H1 (cell line): ENCODE results near the gene ZNF789. TPM values are rescaled to one million over a fixed set of nuclear protein-coding genes. Genes with fewer than 3 reads are reported as not detected.
"Not testable (repeated sequence)": the region's sequence is repeated elsewhere in the genome, so short reads cannot be mapped to it uniquely, and the experiment has no call there.

Experiments used
- CTCF ChIA-PET: fragments of 300-600 bp; sonication (Branson Sonifier 250); formaldehyde crosslinking; loops from one replicate; lab custom pipeline; 2021; ENCODE audit not compliant: partially characterized antibody; lab: Charles Lee
- POLR2A ChIA-PET: fragments of 300-600 bp; sonication (Branson Sonifier 250); formaldehyde crosslinking; loops from one replicate; lab custom pipeline; 2021; ENCODE audit warnings: inconsistent platforms; ENCODE audit not compliant: partially characterized antibody; lab: Charles Lee
- DNase-seq, 2 experiments: peaks; one replicate each; pipeline versions ENCODE4 v3.0.0 to v3.0.0-alpha.2; 2010 to 2022; ENCODE audit warnings: low spot score in 2 of 2, low read depth in 1 of 2, mixed read lengths in 1 of 2
- FAIRE-seq: peaks from 2 replicates; lab custom pipeline; 2011; peaks lifted over from hg19 to GRCh38; lab: Jason Lieb, UNC
- H2AFZ ChIP-seq: 2 replicates; pipeline ENCODE4 v1.8.1; 2012; ENCODE audit warnings: low read length, inconsistent platforms
- H2AK5ac ChIP-seq: 2 replicates; pipeline ENCODE4 v1.6.1; 2013; ENCODE audit warnings: low read depth, low read length
- H2BK120ac ChIP-seq: replicated peaks from 2 replicates; pipeline ENCODE3; 2013; ENCODE audit warnings: low read depth, low read length, inconsistent platforms
- H2BK12ac ChIP-seq: 2 replicates; pipeline ENCODE4 v1.6.1; 2013; ENCODE audit warnings: low read depth, low read length
- H2BK15ac ChIP-seq: 2 replicates; pipeline ENCODE4 v1.6.1; 2013; ENCODE audit warnings: low read length
- H2BK20ac ChIP-seq: 2 replicates; pipeline ENCODE4 v1.6.1; 2013; ENCODE audit warnings: low read length
- H2BK5ac ChIP-seq: 2 replicates; pipeline ENCODE4 v1.6.1; 2013; ENCODE audit warnings: low read depth, low read length
- H3K14ac ChIP-seq: 2 replicates; pipeline ENCODE4 v1.6.1; 2013; ENCODE audit warnings: inconsistent platforms; ENCODE audit not compliant: insufficient read length
- H3K18ac ChIP-seq: 2 replicates; pipeline ENCODE4 v1.6.1; 2013; ENCODE audit warnings: low read length; ENCODE audit errors: extremely low read depth
- H3K23ac ChIP-seq: 2 replicates; pipeline ENCODE4 v1.6.1; 2013; ENCODE audit warnings: inconsistent platforms; ENCODE audit not compliant: insufficient read length
- H3K23me2 ChIP-seq: 2 replicates; pipeline ENCODE4 v1.6.1; 2013; ENCODE audit warnings: low read depth, low read length
- H3K27ac ChIP-seq: 2 replicates; pipeline ENCODE4 v1.6.1; 2011; ENCODE audit warnings: low read depth, low read length, inconsistent platforms
- H3K27me3 ChIP-seq, 4 experiments: replicated peaks in 1 of 4; 1 replicate in 1 of 4; 2 replicates in 3 of 4; pipeline versions ENCODE4 v1.6.1 to v1.8.1; 2011 to 2013; ENCODE audit warnings: low read length in 3 of 4, mild to moderate bottlenecking in 3 of 4, inconsistent platforms in 2 of 4, mixed read lengths in 2 of 4, moderate library complexity in 1 of 4; ENCODE audit not compliant: control insufficient read depth in 3 of 4, insufficient read depth in 3 of 4; ENCODE audit errors: extremely low read depth in 1 of 4
- H3K36me3 ChIP-seq, 4 experiments: 2 replicates each; pipeline versions ENCODE4 v1.6.1 to v1.8.1; 2011 to 2013; ENCODE audit warnings: mild to moderate bottlenecking in 4 of 4, low read length in 3 of 4, moderate library complexity in 2 of 4, control low read depth in 1 of 4, inconsistent platforms in 1 of 4; ENCODE audit not compliant: insufficient read depth in 4 of 4, control insufficient read depth in 2 of 4
- H3K4ac ChIP-seq: replicated peaks from 2 replicates; pipeline ENCODE3; 2013; ENCODE audit warnings: low read length, low read depth, mixed read lengths, inconsistent platforms; ENCODE audit not compliant: insufficient read length
- H3K4me1 ChIP-seq, 4 experiments: replicated peaks in 1 of 4; 1 replicate in 1 of 4; 2 replicates in 3 of 4; pipeline versions ENCODE4 v1.6.1 to v1.8.1; 2011 to 2013; ENCODE audit warnings: low read length in 3 of 4, inconsistent platforms in 2 of 4, mixed read lengths in 1 of 4; ENCODE audit not compliant: insufficient read depth in 4 of 4, control insufficient read depth in 3 of 4
- H3K4me2 ChIP-seq, 2 experiments: 2 replicates each; pipeline versions ENCODE4 v1.6.1 to v1.8.1; 2011 to 2013; ENCODE audit warnings: low read depth in 2 of 2, low read length in 2 of 2, control low read depth in 1 of 2, inconsistent platforms in 1 of 2, mild to moderate bottlenecking in 1 of 2; ENCODE audit not compliant: insufficient read depth in 1 of 2
- H3K4me3 ChIP-seq, 4 experiments: fragments of 200-600, 300-600 bp in 1 of 4; sonication (generic), shearing (Covaris generic), sonication (Bioruptor Twin) in 1 of 4; 2 replicates each; pipeline versions ENCODE4 v1.5.1 to v1.8.1; 2011 to 2016; ENCODE audit warnings: low read length in 4 of 4, low read depth in 3 of 4, control low read depth in 2 of 4, inconsistent platforms in 2 of 4, mild to moderate bottlenecking in 2 of 4, mixed read lengths in 1 of 4, moderate library complexity in 1 of 4; ENCODE audit not compliant: insufficient read depth in 2 of 4; ENCODE audit errors: extremely low read depth in 1 of 4
- H3K56ac ChIP-seq: replicated peaks from 2 replicates; pipeline ENCODE3; 2013; ENCODE audit warnings: low read depth, mild to moderate bottlenecking, mixed read lengths, low read length, inconsistent platforms; ENCODE audit not compliant: insufficient read length
- H3K79me1 ChIP-seq: 2 replicates; pipeline ENCODE4 v1.6.1; 2013; ENCODE audit warnings: low read depth, low read length, control low read depth
- H3K79me2 ChIP-seq, 2 experiments: 2 replicates each; pipeline versions ENCODE4 v1.6.1 to v1.8.1; 2012 to 2013; ENCODE audit warnings: low read length in 2 of 2, mild to moderate bottlenecking in 2 of 2, inconsistent platforms in 1 of 2; ENCODE audit not compliant: insufficient read depth in 2 of 2, control insufficient read depth in 1 of 2
- H3K9ac ChIP-seq, 4 experiments: replicated peaks in 1 of 4; 1 replicate in 1 of 4; 2 replicates in 3 of 4; pipeline versions ENCODE4 v1.6.1 to v1.8.1; 2011 to 2013; ENCODE audit warnings: low read depth in 3 of 4, low read length in 3 of 4, control low read depth in 2 of 4, mild to moderate bottlenecking in 2 of 4, moderate library complexity in 2 of 4, inconsistent platforms in 1 of 4; ENCODE audit errors: extremely low read depth in 1 of 4
- H3K9me3 ChIP-seq, 2 experiments: 2 replicates each; pipeline versions ENCODE4 v1.6.1 to v1.8.1; 2012 to 2013; ENCODE audit warnings: mild to moderate bottlenecking in 2 of 2, moderate library complexity in 2 of 2, control low read depth in 1 of 2, inconsistent platforms in 1 of 2, low read depth in 1 of 2, low read length in 1 of 2, mixed read lengths in 1 of 2; ENCODE audit not compliant: insufficient read depth in 2 of 2
- H4K20me1 ChIP-seq, 2 experiments: replicated peaks in 1 of 2; 2 replicates each; pipeline versions ENCODE3 to v1.8.1; 2011 to 2013; ENCODE audit warnings: inconsistent platforms in 2 of 2, low read length in 2 of 2, mild to moderate bottlenecking in 1 of 2; ENCODE audit not compliant: insufficient read depth in 2 of 2, control insufficient read depth in 1 of 2
- H4K5ac ChIP-seq: 2 replicates; pipeline ENCODE4 v1.6.1; 2013; ENCODE audit warnings: low read length, low read depth, mixed read lengths, inconsistent platforms; ENCODE audit not compliant: insufficient read length
- H4K8ac ChIP-seq: 2 replicates; pipeline ENCODE4 v1.8.0; 2013; ENCODE audit warnings: mild to moderate bottlenecking, moderate library complexity, low read length, inconsistent platforms; ENCODE audit not compliant: insufficient read depth; ENCODE audit errors: extremely low read depth
- H4K91ac ChIP-seq: replicated peaks from 2 replicates; pipeline ENCODE3; 2013; ENCODE audit warnings: low read length, mixed read lengths, inconsistent platforms; ENCODE audit not compliant: insufficient read length
- HDAC6 ChIP-seq: IDR thresholded peaks from one replicate; pipeline ENCODE4 v1.7.1; 2012; ENCODE audit warnings: low read depth, mild to moderate bottlenecking, inconsistent platforms, low read length, moderate library complexity
- WGBS, 2 experiments: shearing (Covaris generic) in 1 of 2; methylation state at CpG; one replicate each; pipeline versions ENCODE4 v1.1.6 to v1.1.7; 2013 to 2015; ENCODE audit warnings: low lambda C conversion rate in 2 of 2, mixed read lengths in 2 of 2, inconsistent platforms in 1 of 2, low coverage in 1 of 2, missing lambda C conversion rate in 1 of 2; ENCODE audit not compliant: insufficient replicate concordance in 2 of 2, insufficient coverage in 1 of 2, insufficient read length in 1 of 2; ENCODE audit errors: extremely low coverage in 1 of 2, missing lambda C conversion rate in 1 of 2; 5-methylcytosine and 5-hydroxymethylcytosine counted together
- polyA plus RNA-seq, 7 experiments: library from polyadenylated mRNA; depleted of rRNA in 3 of 7; stranded (reverse) in 5 of 7; unstranded in 2 of 7; fragments of >200 nt in 5 of 7; fragments of 200-250 nt in 2 of 7; gene quantifications; 1 replicate in 5 of 7; 2 replicates in 1 of 7; 4 replicates in 1 of 7; pipeline versions ENCODE4 v1.2.1 to v1.2.3, GENCODE V29; 2011 to 2013; ENCODE audit warnings: missing spikeins in 2 of 7, mixed read lengths in 2 of 7
- total RNA-seq: library from RNA; stranded (reverse); fragmentation: NEBNext Ultra II Directional; extraction: Animal tissue kit (Norgen Biotek cat#: 25700); gene quantifications from 2 replicates; pipeline ENCODE4 v1.2.1, GENCODE V29; 2021

ZNF789 gene
- total and polyA plus RNA-seq, 2 of the 8 experiments (the other 6 are each of a cell fraction or from before 2014, with no cell fraction given): 11.4 to 12.5 TPM

DNA sequence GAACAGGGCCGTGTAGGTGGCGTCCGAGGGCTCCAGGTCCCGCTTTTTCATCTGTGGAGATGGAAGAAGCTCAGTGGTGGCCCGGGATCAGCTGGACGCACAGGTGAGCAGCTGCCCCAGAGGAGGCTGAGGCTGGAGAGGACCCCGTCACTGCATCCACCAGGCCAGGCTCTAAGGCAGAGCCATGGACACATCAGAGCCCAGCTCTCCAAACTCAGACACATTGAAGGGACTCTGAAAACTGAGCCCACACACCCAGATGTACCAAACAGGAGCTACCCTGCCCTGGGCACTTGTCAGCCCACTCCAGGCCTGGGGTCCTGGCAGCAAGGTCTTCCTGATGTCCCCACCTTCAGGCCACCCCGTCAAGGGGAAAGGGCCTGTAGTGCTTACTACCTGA lies 42.9 kb upstream of the ZNF789 start (continued):
- no peak for TF ChIP-seq HDAC6

DNA sequence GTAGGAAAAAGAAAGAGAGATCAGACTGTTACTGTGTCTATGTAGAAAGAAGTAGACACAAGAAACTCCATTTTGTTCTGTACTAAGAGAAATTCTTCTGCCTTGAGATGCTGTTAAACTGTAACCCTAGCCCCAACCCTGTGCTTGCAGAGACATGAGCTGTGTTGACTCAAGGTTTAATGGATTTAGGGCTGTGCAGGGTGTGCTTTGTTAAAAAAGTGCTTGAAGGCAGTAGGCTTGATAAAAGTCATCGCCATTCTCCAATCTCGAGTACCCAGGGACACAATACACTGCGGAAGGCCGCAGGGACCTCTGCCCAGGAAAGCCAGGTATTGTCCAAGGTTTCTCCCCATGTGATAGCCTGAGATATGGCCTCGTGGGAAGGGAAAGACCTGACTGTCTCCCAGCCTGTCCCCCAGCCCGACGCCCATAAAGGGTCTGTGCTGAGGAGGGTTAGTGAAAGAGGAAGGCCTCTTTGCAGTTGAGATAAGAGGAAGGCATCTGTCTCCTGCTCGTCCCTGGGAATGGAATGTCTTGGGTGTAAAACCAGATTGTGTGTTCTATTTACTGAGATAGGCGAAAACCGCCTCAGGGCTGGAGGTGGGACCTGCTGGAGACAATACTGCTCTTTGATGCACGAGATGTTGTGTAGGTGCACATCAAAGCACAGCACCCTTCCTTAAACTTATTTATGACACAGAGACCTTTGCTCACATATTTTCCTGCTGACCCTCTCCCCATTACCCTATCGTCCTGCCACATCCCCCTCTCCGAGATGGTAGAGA lies 40.7 kb upstream of the ZNF789 start:
- not testable (repeated sequence) for H2AFZ ChIP-seq, H3K23ac ChIP-seq, H2AK5ac ChIP-seq, H4K91ac ChIP-seq, H3K79me2 ChIP-seq, H3K4me1 ChIP-seq, H3K14ac ChIP-seq, H3K4me3 ChIP-seq, H3K9me3 ChIP-seq, H2BK20ac ChIP-seq, H2BK15ac ChIP-seq, H4K20me1 ChIP-seq, H2BK12ac ChIP-seq, H3K79me1 ChIP-seq, H2BK120ac ChIP-seq, H3K27ac ChIP-seq, H3K9ac ChIP-seq, H3K27me3 ChIP-seq, DNase-seq, H4K8ac ChIP-seq, H4K5ac ChIP-seq, H3K4ac ChIP-seq, H3K23me2 ChIP-seq, H3K56ac ChIP-seq, H3K18ac ChIP-seq, FAIRE-seq, H2BK5ac ChIP-seq, H3K4me2 ChIP-seq
- WGBS, 2 experiments: 91% methylated on average over 13 of the region's 13 CpGs; no CpG with 5 or more reads in 1 of the 2 experiments
- peaks cover 17 to 55% (median 44%) of the 10 kb centered on the region in 4 experiments for H3K36me3 ChIP-seq
- POLR2A ChIA-PET: interaction anchor here (1.3 to 3.5 kb wide), 2 partner anchors 9 to 22 kb away, joined by 4 to 18 read pairs; partner anchors contain the start of genes BUD31 and PDAP1
- CTCF ChIA-PET: interaction anchor here (1.1 kb wide), 1 partner anchor 33 kb away, joined by 3 read pairs; no protein-coding TSS in a partner anchor
